GM10248 (cell line): Measurements from ENCODE around the gene TSPAN14.

Source experiments
- CTCF ChIA-PET: fragments of 300-600 bp; sonication (Branson Sonifier 250); formaldehyde crosslinking; extraction: SDS; loops from one replicate; lab custom pipeline; 2021; ENCODE audit warnings: antibody characterized with exemption; lab: Yijun Ruan, JAX
- POLR2A ChIA-PET: fragments of 350-650 bp; sonication (Branson Sonifier 250); formaldehyde crosslinking; extraction: SDS; loops from one replicate; lab custom pipeline; 2020; ENCODE audit warnings: antibody characterized with exemption; lab: Yijun Ruan, JAX
- DNase-seq: peaks from one replicate; pipeline ENCODE4 v3.0.0; 2012; ENCODE audit errors: extremely low spot score
- TF ChIP-seq, protein P1 (sequence below): IDR thresholded peaks from 2 replicates; pipeline ENCODE4 v1.5.1; 2012; ENCODE audit warnings: mild to moderate bottlenecking, low read depth; ENCODE audit errors: extremely low read depth, missing control alignments, control extremely low read depth

Gene TSPAN14

DNA sequence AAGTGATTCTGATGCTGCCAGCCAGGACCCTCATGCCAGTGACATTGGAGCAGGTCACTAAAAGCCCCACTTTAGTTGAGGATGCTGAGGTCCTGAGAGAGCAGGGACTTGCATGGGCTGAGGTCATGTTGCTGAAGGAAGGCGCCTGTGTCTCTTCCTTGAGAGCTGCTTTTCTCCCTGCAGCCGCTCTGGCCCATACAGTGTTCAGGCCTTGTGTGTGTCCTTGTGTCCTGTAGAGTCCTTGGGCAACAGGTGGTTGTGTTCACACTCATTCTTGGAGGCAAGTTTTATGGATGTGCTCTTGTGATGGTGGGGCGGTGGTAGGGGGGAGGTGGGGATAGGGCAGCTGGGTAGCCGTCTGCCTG is 33.3 kb downstream of the TSPAN14 start:
- DNase-seq: no peak
- TF ChIP-seq, protein P1, sequence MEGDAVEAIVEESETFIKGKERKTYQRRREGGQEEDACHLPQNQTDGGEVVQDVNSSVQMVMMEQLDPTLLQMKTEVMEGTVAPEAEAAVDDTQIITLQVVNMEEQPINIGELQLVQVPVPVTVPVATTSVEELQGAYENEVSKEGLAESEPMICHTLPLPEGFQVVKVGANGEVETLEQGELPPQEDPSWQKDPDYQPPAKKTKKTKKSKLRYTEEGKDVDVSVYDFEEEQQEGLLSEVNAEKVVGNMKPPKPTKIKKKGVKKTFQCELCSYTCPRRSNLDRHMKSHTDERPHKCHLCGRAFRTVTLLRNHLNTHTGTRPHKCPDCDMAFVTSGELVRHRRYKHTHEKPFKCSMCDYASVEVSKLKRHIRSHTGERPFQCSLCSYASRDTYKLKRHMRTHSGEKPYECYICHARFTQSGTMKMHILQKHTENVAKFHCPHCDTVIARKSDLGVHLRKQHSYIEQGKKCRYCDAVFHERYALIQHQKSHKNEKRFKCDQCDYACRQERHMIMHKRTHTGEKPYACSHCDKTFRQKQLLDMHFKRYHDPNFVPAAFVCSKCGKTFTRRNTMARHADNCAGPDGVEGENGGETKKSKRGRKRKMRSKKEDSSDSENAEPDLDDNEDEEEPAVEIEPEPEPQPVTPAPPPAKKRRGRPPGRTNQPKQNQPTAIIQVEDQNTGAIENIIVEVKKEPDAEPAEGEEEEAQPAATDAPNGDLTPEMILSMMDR: no peak
- POLR2A ChIA-PET: no interaction called here
- CTCF ChIA-PET: interaction anchor here (1.2 to 3.8 kb wide), 5 partner anchors 10 to 42 kb away, joined by 3 to 30 read pairs (median 5); no protein-coding TSS in a partner anchor

DNA sequence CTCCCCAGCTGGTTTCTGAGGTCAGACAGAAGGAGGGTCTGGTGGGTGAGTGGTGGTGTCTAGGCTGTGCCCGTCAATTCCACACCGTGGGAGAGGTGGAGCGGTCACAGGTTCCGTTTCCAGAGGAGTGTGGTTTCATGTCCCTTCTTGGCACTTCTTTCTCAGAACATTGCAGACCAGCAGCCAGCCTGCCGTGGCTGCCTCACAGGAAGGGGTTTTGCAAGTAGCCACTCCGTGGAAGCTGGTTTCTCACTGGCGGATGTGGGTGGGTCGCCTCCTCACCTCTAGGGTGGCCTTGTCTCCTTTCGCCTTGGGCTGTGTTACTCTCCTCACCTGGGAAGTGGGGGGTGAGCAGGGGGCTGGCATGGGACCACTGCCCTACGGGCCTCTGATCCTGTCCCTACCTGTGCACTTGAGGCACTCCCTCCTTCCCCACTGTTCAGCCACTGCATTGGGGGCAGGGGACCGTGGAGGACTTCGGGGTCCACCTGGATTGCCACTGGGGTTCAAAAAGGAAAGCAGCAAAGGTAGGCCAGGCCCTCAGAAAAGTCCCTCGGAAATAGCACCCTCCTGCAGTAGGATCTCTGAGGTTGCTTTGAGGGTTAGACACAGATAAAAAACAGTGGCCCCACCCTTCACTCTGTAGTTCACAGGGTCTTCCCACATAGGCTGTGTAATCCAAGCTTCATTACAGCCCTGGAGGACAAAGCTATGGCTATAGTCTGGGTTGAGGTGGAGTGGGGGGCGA is 33.9 kb downstream of the TSPAN14 start:
- ChIA-PET CTCF (interaction anchor here (1.2 to 3.8 kb wide), 5 partner anchors 10 to 43 kb away, joined by 3 to 30 read pairs (median 8); no protein-coding TSS in a partner anchor), POLR2A (no interaction called here)
- TF ChIP-seq, protein P1: no peak
- DNase-seq: no peak

DNA sequence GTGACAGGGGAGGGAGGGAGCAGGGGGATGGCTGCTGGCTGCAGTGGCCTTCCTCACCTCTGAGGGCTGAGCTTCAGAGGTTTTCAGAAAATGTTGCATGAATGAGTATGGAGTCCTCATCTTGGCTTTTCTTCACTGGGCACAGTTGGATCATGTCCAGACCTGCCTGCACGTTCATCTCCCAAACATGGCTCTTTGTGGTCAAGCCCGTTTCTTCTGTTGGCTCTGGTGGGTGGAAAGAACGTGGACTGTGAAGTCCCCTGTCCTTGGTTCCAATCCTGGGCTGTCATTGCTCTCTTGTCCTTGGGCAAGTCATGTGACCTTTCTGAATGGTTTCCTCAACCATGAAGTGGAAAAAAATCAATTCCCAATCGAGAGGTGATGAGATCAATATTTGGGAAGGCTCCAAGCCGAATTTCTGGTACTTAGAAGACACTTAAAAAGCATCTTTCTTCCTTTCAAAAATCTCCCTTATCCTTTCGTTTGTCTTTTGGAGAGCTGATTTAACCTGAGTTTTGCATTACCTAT is 34.5 kb downstream of the TSPAN14 start:
- TF ChIP-seq, protein P1: no peak
- ChIA-PET CTCF (interaction anchor here (1.0 to 3.8 kb wide), 4 partner anchors 11 to 44 kb away, joined by 4 to 30 read pairs (median 12); no protein-coding TSS in a partner anchor), POLR2A (no interaction called here)
- no peak for DNase-seq

DNA sequence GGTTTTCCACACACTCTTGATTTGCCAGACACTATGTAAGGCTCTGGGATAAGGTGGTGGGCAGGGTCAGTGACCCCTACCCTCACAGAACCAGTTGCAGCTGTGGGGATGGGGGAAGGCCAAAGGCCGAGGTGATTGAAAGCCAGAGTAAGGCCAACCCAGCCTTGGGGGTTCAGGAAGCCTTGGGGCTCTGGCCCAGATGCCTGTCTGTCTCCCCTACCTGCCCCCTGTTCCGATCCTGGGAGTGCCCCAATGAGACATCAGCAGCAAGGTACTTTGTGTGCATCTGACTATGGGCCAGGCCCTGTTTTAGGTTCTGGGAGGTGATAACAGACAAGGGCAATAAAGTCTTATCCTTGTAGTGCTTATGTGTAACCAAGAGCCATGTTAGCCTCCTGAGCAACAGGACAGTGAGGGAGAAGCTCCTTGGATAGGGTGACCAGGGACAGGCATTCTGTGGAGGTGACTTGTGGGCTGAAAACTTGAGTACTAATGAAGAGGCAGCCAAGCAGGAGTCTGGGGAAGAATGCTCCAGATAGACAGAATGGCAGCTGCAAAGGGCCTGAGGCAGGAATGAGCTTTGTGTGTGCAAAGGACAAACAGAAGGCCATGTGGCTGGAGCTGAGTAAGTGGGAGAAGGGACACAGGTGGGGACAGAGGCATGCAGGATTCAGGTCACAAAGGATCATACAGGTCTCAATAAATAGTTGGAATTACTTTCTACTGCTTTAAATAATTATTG is 35.4 kb downstream of the TSPAN14 start:
- POLR2A ChIA-PET: no interaction called here

DNA sequence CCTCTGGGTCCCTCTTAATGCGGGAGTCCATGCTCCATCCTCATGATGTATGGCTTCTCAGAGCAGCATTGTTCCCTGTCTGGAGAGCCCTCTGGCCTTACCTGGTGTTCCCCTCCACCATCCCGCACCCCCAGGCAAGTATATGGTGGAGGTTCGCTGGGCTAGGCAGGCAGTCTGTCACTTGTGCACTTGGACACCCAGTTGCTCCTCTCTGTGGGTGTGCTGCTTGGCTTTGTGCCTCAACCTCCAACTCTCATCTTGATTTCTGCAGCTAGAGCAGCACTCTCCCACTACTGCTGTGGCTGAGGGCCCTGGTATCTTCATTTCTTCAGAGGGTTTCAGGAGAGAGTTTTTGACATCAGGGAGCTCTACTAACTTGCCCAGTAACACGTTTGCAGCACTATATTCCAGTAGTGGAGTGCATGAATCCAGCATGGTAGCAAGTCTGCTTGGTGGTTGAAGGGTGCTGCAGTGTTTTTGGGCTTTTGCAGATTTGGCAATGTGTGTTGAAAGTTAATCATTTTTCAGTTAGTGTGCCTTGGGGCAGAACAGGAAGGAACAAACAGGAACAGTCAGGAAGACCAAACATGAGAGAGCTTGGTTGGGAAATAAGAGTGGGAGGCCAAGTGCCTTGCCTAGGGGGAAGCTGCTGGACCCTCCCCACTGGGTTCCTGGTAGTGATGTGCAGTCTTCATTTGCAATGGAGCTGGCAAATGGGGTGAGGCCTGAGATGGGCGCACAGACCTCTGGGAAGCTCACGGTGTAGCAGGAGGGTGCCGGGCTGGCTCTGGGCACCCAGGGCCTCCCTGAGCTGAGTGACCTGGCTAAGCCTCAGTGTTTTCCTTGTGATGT is 37.4 kb downstream of the TSPAN14 start:
- no peak for DNase-seq
- CTCF ChIA-PET: interaction anchor here (0.8 to 3.5 kb wide), 6 partner anchors 8 to 46 kb away, joined by 3 to 42 read pairs (median 6); no protein-coding TSS in a partner anchor
- TF ChIP-seq, protein P1: no peak
- POLR2A ChIA-PET: no interaction called here

More for the DNA sequence above, 35.4 kb downstream of the TSPAN14 start:
- TF ChIP-seq, protein P1: no peak
- CTCF ChIA-PET: interaction anchor here (1.0 to 3.8 kb wide), 5 partner anchors 10 to 45 kb away, joined by 4 to 30 read pairs (median 8); no protein-coding TSS in a partner anchor
- no peak for DNase-seq
